Brain microvascular endothelial cell (primary cell): ENCODE data around the gene MROH7.

Experiments used
- DNase-seq: peaks from one replicate; pipeline ENCODE4 v3.0.0-alpha.2; 2020
- H3K27ac ChIP-seq: fragments of 250-450 bp; sonication (Bioruptor Pico); 2 replicates; pipeline ENCODE4 v1.5.1; 2020; ENCODE audit warnings: mild to moderate bottlenecking, moderate library complexity
- H3K27me3 ChIP-seq: fragments of 250-450 bp; sonication (Bioruptor Pico); replicated peaks from 2 replicates; pipeline ENCODE4 v1.5.1; 2020; ENCODE audit warnings: mild to moderate bottlenecking
- H3K36me3 ChIP-seq: fragments of 250-450 bp; sonication (Bioruptor Pico); replicated peaks from 2 replicates; pipeline ENCODE4 v1.5.1; 2020; ENCODE audit warnings: mild to moderate bottlenecking
- H3K4me3 ChIP-seq: 2 replicates; pipeline ENCODE4 v1.5.1; 2011; ENCODE audit warnings: low read depth, mild to moderate bottlenecking, control low read depth, low read length, moderate library complexity
- CTCF ChIP-seq: IDR thresholded peaks from 2 replicates; pipeline ENCODE4 v1.5.1; 2011; ENCODE audit warnings: low read depth, mild to moderate bottlenecking, moderate library complexity, low read length, control low read depth, inconsistent platforms; ENCODE audit errors: missing control alignments
- in situ Hi-C: cut with HindIII; loops from 2 replicates; pipeline ENCODE4 v1.10.0; 2017; ENCODE audit warnings: low sequenced_read_pairs, low pct_ligation_motif_present

Gene MROH7

GRCh38 chr1:54643736-54644135 lies 2.1 kb downstream of the MROH7 start:
- no peak for TF ChIP-seq CTCF
- Histone ChIP-seq H3K4me3 (no peak overlapping the region), H3K36me3 (no peaks in the 10 kb centered on the region), H3K27ac (no peak overlapping the region), H3K27me3 (no peaks in the 10 kb centered on the region)
- in situ Hi-C loops = no loop called here
- DNase-seq = no peak

GRCh38 chr1:54645806-54646676 lies 4.5 kb downstream of the MROH7 start:
- no peaks in the 10 kb centered on the region for H3K27me3 ChIP-seq
- no peak for TF ChIP-seq CTCF
- no peak for DNase-seq
- H3K36me3 ChIP-seq = no peaks in the 10 kb centered on the region
- in situ Hi-C loops = no loop called here
- H3K27ac ChIP-seq = no peak overlapping the region
- H3K4me3 ChIP-seq = no peak overlapping the region

GRCh38 chr1:54649130-54649898 lies 7.7 kb downstream of the MROH7 start:
- no peak overlapping the region for H3K27ac ChIP-seq
- no peaks in the 10 kb centered on the region for H3K36me3 ChIP-seq
- no peaks in the 10 kb centered on the region for H3K27me3 ChIP-seq
- no peak for DNase-seq
- no peak for TF ChIP-seq CTCF
- in situ Hi-C loops = no loop called here
- no peak overlapping the region for H3K4me3 ChIP-seq

GRCh38 chr1:54649921-54650320 lies 8.3 kb downstream of the MROH7 start:
- Histone ChIP-seq H3K27ac (no peak overlapping the region), H3K4me3 (no peak overlapping the region), H3K36me3 (no peaks in the 10 kb centered on the region), H3K27me3 (no peaks in the 10 kb centered on the region)
- DNase-seq = no peak
- no peak for TF ChIP-seq CTCF
- in situ Hi-C loops = no loop called here

GRCh38 chr1:54650417-54650816 lies 8.8 kb downstream of the MROH7 start:
- Histone ChIP-seq H3K27ac (no peak overlapping the region), H3K27me3 (no peaks in the 10 kb centered on the region), H3K4me3 (no peak overlapping the region), H3K36me3 (no peaks in the 10 kb centered on the region)
- in situ Hi-C loops = no loop called here
- no peak for DNase-seq
- TF ChIP-seq CTCF = no peak
